Amniotic epithelial cell (primary cell): ENCODE measurements around the gene HPS5.

Experiments used
- DNase-seq: peaks from one replicate; pipeline ENCODE4 v3.0.0-alpha.2; 2010; ENCODE audit warnings: low read depth

The HPS5 gene

GRCh38 chr11:18235394-18236334 is 86.3 kb downstream of the HPS5 start:
- DNase-seq = no peak

GRCh38 chr11:18233912-18234311 is 88.0 kb downstream of the HPS5 start:
- DNase-seq = no peak

GRCh38 chr11:18230859-18231258 is 91.1 kb downstream of the HPS5 start:
- no peak for DNase-seq

GRCh38 chr11:18229501-18229900 is 92.4 kb downstream of the HPS5 start:
- DNase-seq = no peak
